ENCODE data around the gene VSX1.

GRCh38 chr20:25125636-25126035, 43.7 kb upstream of the VSX1 start:
- TF ChIP-seq ZNF70 (CRISPR knock-in tag; IDR thresholded peaks at IDR 0.05) (no peak), ZFP3 (CRISPR knock-in tag; IDR thresholded peaks at IDR 0.05) (no peak), CREB5 (CRISPR knock-in tag; IDR thresholded peaks at IDR 0.05; ENCODE audit: low read depth) (no peak), ARNTL (CRISPR knock-in tag; IDR thresholded peaks at IDR 0.05; ENCODE audit: borderline replicate concordance, low read depth) (no peak)

All from SK-N-SH treated with all-trans-retinoic acid at 6 μM for 48 hours (cell line).